Panc1 (cell line): ENCODE measurements around the gene EPHB1.

Source experiments
- POLR2AphosphoS5 ChIP-seq: IDR thresholded peaks from 2 replicates; pipeline ENCODE4 v1.6.1; 2012; ENCODE audit warnings: mild to moderate bottlenecking, low read depth, low read length, moderate library complexity
- TF ChIP-seq, protein P1 (sequence below): fragments of 450-650 bp; IDR thresholded peaks from 2 replicates; pipeline ENCODE4 v1.5.1; 2017; ENCODE audit warnings: mild to moderate bottlenecking
- TF ChIP-seq, protein P2 (sequence below), 2 experiments: IDR thresholded peaks; 2 replicates each; pipeline ENCODE4 v1.6.1; 2011 to 2012; ENCODE audit warnings: low read depth in 2 of 2, control low read depth in 1 of 2, low read length in 1 of 2, mild to moderate bottlenecking in 1 of 2, moderate library complexity in 1 of 2; ENCODE audit not compliant: insufficient read depth in 1 of 2

DNA sequence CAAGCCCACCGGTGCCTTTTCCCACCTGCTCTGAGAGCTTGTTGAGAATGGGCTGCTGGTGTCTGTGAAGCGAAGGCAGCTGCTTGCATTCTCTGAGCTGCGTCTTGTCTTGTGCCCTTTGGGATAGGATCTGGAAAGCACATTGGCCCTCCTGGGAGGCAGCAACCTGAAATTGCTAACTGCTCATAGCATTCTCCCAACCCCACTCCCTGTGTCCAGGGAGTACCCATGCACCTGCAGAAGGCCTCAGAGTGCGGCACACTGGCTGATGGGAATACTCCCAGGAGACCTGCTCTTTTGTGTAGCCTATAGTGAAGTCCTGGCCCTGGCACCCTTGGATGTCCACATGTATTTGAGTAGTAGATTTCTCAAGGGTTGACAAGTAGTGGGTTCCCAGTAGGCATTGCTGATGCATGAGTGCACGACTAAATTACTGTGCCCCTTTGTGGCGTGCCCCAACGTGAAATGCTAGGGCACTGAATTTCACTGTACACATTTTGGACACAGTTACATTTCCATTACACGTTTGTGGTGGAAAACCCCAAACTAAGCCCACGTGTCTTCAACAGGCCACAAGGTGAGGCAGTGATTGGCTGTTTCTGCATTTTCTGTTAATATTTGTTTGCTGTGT, 3.7 kb downstream of the EPHB1 start:
- TF ChIP-seq, protein P1, sequence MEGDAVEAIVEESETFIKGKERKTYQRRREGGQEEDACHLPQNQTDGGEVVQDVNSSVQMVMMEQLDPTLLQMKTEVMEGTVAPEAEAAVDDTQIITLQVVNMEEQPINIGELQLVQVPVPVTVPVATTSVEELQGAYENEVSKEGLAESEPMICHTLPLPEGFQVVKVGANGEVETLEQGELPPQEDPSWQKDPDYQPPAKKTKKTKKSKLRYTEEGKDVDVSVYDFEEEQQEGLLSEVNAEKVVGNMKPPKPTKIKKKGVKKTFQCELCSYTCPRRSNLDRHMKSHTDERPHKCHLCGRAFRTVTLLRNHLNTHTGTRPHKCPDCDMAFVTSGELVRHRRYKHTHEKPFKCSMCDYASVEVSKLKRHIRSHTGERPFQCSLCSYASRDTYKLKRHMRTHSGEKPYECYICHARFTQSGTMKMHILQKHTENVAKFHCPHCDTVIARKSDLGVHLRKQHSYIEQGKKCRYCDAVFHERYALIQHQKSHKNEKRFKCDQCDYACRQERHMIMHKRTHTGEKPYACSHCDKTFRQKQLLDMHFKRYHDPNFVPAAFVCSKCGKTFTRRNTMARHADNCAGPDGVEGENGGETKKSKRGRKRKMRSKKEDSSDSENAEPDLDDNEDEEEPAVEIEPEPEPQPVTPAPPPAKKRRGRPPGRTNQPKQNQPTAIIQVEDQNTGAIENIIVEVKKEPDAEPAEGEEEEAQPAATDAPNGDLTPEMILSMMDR: no peak
- TF ChIP-seq POLR2AphosphoS5: no peak
- TF ChIP-seq, protein P2, sequence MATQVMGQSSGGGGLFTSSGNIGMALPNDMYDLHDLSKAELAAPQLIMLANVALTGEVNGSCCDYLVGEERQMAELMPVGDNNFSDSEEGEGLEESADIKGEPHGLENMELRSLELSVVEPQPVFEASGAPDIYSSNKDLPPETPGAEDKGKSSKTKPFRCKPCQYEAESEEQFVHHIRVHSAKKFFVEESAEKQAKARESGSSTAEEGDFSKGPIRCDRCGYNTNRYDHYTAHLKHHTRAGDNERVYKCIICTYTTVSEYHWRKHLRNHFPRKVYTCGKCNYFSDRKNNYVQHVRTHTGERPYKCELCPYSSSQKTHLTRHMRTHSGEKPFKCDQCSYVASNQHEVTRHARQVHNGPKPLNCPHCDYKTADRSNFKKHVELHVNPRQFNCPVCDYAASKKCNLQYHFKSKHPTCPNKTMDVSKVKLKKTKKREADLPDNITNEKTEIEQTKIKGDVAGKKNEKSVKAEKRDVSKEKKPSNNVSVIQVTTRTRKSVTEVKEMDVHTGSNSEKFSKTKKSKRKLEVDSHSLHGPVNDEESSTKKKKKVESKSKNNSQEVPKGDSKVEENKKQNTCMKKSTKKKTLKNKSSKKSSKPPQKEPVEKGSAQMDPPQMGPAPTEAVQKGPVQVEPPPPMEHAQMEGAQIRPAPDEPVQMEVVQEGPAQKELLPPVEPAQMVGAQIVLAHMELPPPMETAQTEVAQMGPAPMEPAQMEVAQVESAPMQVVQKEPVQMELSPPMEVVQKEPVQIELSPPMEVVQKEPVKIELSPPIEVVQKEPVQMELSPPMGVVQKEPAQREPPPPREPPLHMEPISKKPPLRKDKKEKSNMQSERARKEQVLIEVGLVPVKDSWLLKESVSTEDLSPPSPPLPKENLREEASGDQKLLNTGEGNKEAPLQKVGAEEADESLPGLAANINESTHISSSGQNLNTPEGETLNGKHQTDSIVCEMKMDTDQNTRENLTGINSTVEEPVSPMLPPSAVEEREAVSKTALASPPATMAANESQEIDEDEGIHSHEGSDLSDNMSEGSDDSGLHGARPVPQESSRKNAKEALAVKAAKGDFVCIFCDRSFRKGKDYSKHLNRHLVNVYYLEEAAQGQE (IDR thresholded peaks at IDR 0.05; ENCODE audit: insufficient read depth in 1 of 2, low read depth in 2 of 2, low read length in 1 of 2): no peak
